Measurements from ENCODE around the gene OR13G1. TPM values are rescaled to one million over a fixed set of nuclear protein-coding genes. Genes with fewer than 3 reads are reported as not detected.
A peak's percentile ranks its signal among the peaks of the same experiment; 100 is the strongest.

Gene OR13G1
- total and polyA plus RNA-seq, 4 donors: not detected

- H3K36me3 ChIP-seq (ENCODE audit: control insufficient read depth in 1 of 2, insufficient read depth in 2 of 2, low read length in 1 of 2): no peaks in the 10 kb centered on the region
- H3K27ac ChIP-seq (ENCODE audit: low read depth in 1 of 2, low read length in 2 of 2): no peak overlapping the region
- intact Hi-C loops (cut with DNase I): no loop called here
- H3K9me3 ChIP-seq (ENCODE audit: control insufficient read depth, low read length): peaks cover 1% of the 10 kb centered on the region
- no peaks in the 10 kb centered on the region for H3K27me3 ChIP-seq (ENCODE audit: control insufficient read depth in 1 of 2, insufficient read depth in 2 of 2, low read length in 1 of 2)
- ATAC-seq (ENCODE audit: low FRiP score) (no peak), DNase-seq (no peak)
- H3K4me3 ChIP-seq (ENCODE audit: low read length in 2 of 2): no peak overlapping the region
- 75% methylated on average over 7 of the region's 7 CpGs for WGBS, 2 donors
- no peaks in the 10 kb centered on the region for H3K4me1 ChIP-seq (ENCODE audit: control insufficient read depth in 1 of 2, insufficient read depth in 2 of 2, low read length in 2 of 2)
These were observed 23.2 kb downstream of the OR13G1 start for GRCh38 chr1:247656221-247656875.

- Histone ChIP-seq H3K36me3 (ENCODE audit: control insufficient read depth in 1 of 2, insufficient read depth in 2 of 2, low read length in 1 of 2) (no peaks in the 10 kb centered on the region), H3K4me3 (ENCODE audit: low read length in 2 of 2) (no peak overlapping the region), H3K27me3 (ENCODE audit: control insufficient read depth in 1 of 2, insufficient read depth in 2 of 2, low read length in 1 of 2) (no peaks in the 10 kb centered on the region), H3K4me1 (ENCODE audit: control insufficient read depth in 1 of 2, insufficient read depth in 2 of 2, low read length in 2 of 2) (no peaks in the 10 kb centered on the region), H3K9me3 (ENCODE audit: control insufficient read depth, low read length) (peaks cover 3% of the 10 kb centered on the region), H3K27ac (ENCODE audit: low read depth in 1 of 2, low read length in 2 of 2) (no peak overlapping the region)
- WGBS, 2 donors: 68 to 77% methylated on average over 1 of the region's 1 CpG
- ATAC-seq (ENCODE audit: low FRiP score): no peak
- intact Hi-C loops (cut with DNase I): no loop called here
- no peak for DNase-seq
These were observed 26.5 kb downstream of the OR13G1 start for GRCh38 chr1:247653040-247653439.

- no peak overlapping the region for H3K4me3 ChIP-seq (ENCODE audit: low read length in 2 of 2)
- H3K27ac ChIP-seq (ENCODE audit: low read depth in 1 of 2, low read length in 2 of 2): no peak overlapping the region
- peaks cover 3% of the 10 kb centered on the region for H3K9me3 ChIP-seq (ENCODE audit: control insufficient read depth, low read length)
- WGBS, 2 donors: 2 to 4% methylated on average over 2 of the region's 2 CpGs
- DNase-seq (no peak), ATAC-seq (ENCODE audit: low FRiP score) (no peak)
- no peaks in the 10 kb centered on the region for H3K36me3 ChIP-seq (ENCODE audit: control insufficient read depth in 1 of 2, insufficient read depth in 2 of 2, low read length in 1 of 2)
- no peaks in the 10 kb centered on the region for H3K27me3 ChIP-seq (ENCODE audit: control insufficient read depth in 1 of 2, insufficient read depth in 2 of 2, low read length in 1 of 2)
- intact Hi-C loops (cut with DNase I): no loop called here
- H3K4me1 ChIP-seq (ENCODE audit: control insufficient read depth in 1 of 2, insufficient read depth in 2 of 2, low read length in 2 of 2): no peaks in the 10 kb centered on the region
These were observed 31.7 kb downstream of the OR13G1 start for GRCh38 chr1:247647864-247648263.

- Histone ChIP-seq H3K27me3 (ENCODE audit: control insufficient read depth in 1 of 2, insufficient read depth in 2 of 2, low read length in 1 of 2) (no peaks in the 10 kb centered on the region), H3K4me1 (ENCODE audit: control insufficient read depth in 1 of 2, insufficient read depth in 2 of 2, low read length in 2 of 2) (no peaks in the 10 kb centered on the region), H3K9me3 (ENCODE audit: control insufficient read depth, low read length) (peaks cover 2% of the 10 kb centered on the region), H3K36me3 (ENCODE audit: control insufficient read depth in 1 of 2, insufficient read depth in 2 of 2, low read length in 1 of 2) (no peaks in the 10 kb centered on the region), H3K27ac (ENCODE audit: low read depth in 1 of 2, low read length in 2 of 2) (no peak overlapping the region), H3K4me3 (ENCODE audit: low read length in 2 of 2) (no peak overlapping the region)
- intact Hi-C loops (cut with DNase I): no loop called here
- DNase-seq: no peak
- no peak for ATAC-seq (ENCODE audit: low FRiP score)
- 73 to 76% methylated on average over 4 of the region's 4 CpGs for WGBS, 2 donors
These were observed 32.7 kb downstream of the OR13G1 start for GRCh38 chr1:247646867-247647266.

GRCh38 chr1:247642742-247643141, 36.8 kb downstream of the OR13G1 start:
- intact Hi-C loops (cut with DNase I): no loop called here
- no peaks in the 10 kb centered on the region for H3K27me3 ChIP-seq (ENCODE audit: control insufficient read depth in 1 of 2, insufficient read depth in 2 of 2, low read length in 1 of 2)
- DNase-seq (no peak), ATAC-seq (ENCODE audit: low FRiP score) (no peak)
- H3K4me1 ChIP-seq (ENCODE audit: control insufficient read depth in 1 of 2, insufficient read depth in 2 of 2, low read length in 2 of 2): no peaks in the 10 kb centered on the region
- no peak overlapping the region for H3K27ac ChIP-seq (ENCODE audit: low read depth in 1 of 2, low read length in 2 of 2)
- H3K4me3 ChIP-seq (ENCODE audit: low read length in 2 of 2): no peak overlapping the region
- no peaks in the 10 kb centered on the region for H3K36me3 ChIP-seq (ENCODE audit: control insufficient read depth in 1 of 2, insufficient read depth in 2 of 2, low read length in 1 of 2)
- 70 to 76% methylated on average over 5 of the region's 5 CpGs for WGBS, 2 donors
- H3K9me3 ChIP-seq (ENCODE audit: control insufficient read depth, low read length): peaks cover 2% of the 10 kb centered on the region

- no peak overlapping the region for H3K4me3 ChIP-seq (ENCODE audit: low read length in 2 of 2)
- no peaks in the 10 kb centered on the region for H3K36me3 ChIP-seq (ENCODE audit: control insufficient read depth in 1 of 2, insufficient read depth in 2 of 2, low read length in 1 of 2)
- no peaks in the 10 kb centered on the region for H3K4me1 ChIP-seq (ENCODE audit: control insufficient read depth in 1 of 2, insufficient read depth in 2 of 2, low read length in 2 of 2)
- no peaks in the 10 kb centered on the region for H3K27me3 ChIP-seq (ENCODE audit: control insufficient read depth in 1 of 2, insufficient read depth in 2 of 2, low read length in 1 of 2)
- intact Hi-C loops (cut with DNase I): no loop called here
- H3K9me3 ChIP-seq (ENCODE audit: control insufficient read depth, low read length): peaks cover 2% of the 10 kb centered on the region
- DNase-seq: peak; percentile 82 to 89
- WGBS, 2 donors: 8 to 11% methylated on average over 31 to 55 of the region's 55 CpGs
- no peak overlapping the region for H3K27ac ChIP-seq (ENCODE audit: low read depth in 1 of 2, low read length in 2 of 2)
- peak; percentile 87 for ATAC-seq (ENCODE audit: low FRiP score)
These were observed 40.1 kb downstream of the OR13G1 start for GRCh38 chr1:247639381-247639981.

- H3K27ac ChIP-seq (ENCODE audit: low read depth in 1 of 2, low read length in 2 of 2): no peak overlapping the region
- WGBS, 2 donors: 79% methylated on average over 6 of the region's 6 CpGs
- intact Hi-C loops (cut with DNase I): no loop called here
These were observed 40.8 kb downstream of the OR13G1 start for GRCh38 chr1:247638781-247639180.

GRCh38 chr1:247638011-247638410, 41.5 kb downstream of the OR13G1 start:
- no peak overlapping the region for H3K27ac ChIP-seq (ENCODE audit: low read depth in 1 of 2, low read length in 2 of 2)
- WGBS, 2 donors: 54 to 60% methylated on average over 4 of the region's 4 CpGs
- no peaks in the 10 kb centered on the region for H3K27me3 ChIP-seq (ENCODE audit: control insufficient read depth in 1 of 2, insufficient read depth in 2 of 2, low read length in 1 of 2)
- ATAC-seq (ENCODE audit: low FRiP score) (no peak), DNase-seq (no peak)
- peaks cover 2% of the 10 kb centered on the region for H3K9me3 ChIP-seq (ENCODE audit: control insufficient read depth, low read length)
- no peak overlapping the region for H3K4me3 ChIP-seq (ENCODE audit: low read length in 2 of 2)
- intact Hi-C loops (cut with DNase I): no loop called here
- no peaks in the 10 kb centered on the region for H3K36me3 ChIP-seq (ENCODE audit: control insufficient read depth in 1 of 2, insufficient read depth in 2 of 2, low read length in 1 of 2)
- no peaks in the 10 kb centered on the region for H3K4me1 ChIP-seq (ENCODE audit: control insufficient read depth in 1 of 2, insufficient read depth in 2 of 2, low read length in 2 of 2)

More at GRCh38 chr1:247638781-247639180, 40.8 kb downstream of the OR13G1 start:
- DNase-seq: no peak
- Histone ChIP-seq H3K27me3 (ENCODE audit: control insufficient read depth in 1 of 2, insufficient read depth in 2 of 2, low read length in 1 of 2) (no peaks in the 10 kb centered on the region), H3K36me3 (ENCODE audit: control insufficient read depth in 1 of 2, insufficient read depth in 2 of 2, low read length in 1 of 2) (no peaks in the 10 kb centered on the region), H3K4me3 (ENCODE audit: low read length in 2 of 2) (no peak overlapping the region), H3K9me3 (ENCODE audit: control insufficient read depth, low read length) (peaks cover 2% of the 10 kb centered on the region), H3K4me1 (ENCODE audit: control insufficient read depth in 1 of 2, insufficient read depth in 2 of 2, low read length in 2 of 2) (no peaks in the 10 kb centered on the region)
- no peak for ATAC-seq (ENCODE audit: low FRiP score)

GRCh38 chr1:247627951-247628350, 51.6 kb downstream of the OR13G1 start:
- ATAC-seq (ENCODE audit: low FRiP score): no peak
- WGBS, 2 donors: 41 to 44% methylated on average over 3 of the region's 3 CpGs
- no peak overlapping the region for H3K27ac ChIP-seq (ENCODE audit: low read depth in 1 of 2, low read length in 2 of 2)

More at GRCh38 chr1:247627951-247628350, 51.6 kb downstream of the OR13G1 start:
- intact Hi-C loops (cut with DNase I): no loop called here
- H3K9me3 ChIP-seq (ENCODE audit: control insufficient read depth, low read length): no peaks in the 10 kb centered on the region
- DNase-seq: no peak
- H3K4me1 ChIP-seq (ENCODE audit: control insufficient read depth in 1 of 2, insufficient read depth in 2 of 2, low read length in 2 of 2): no peaks in the 10 kb centered on the region
- H3K27me3 ChIP-seq (ENCODE audit: control insufficient read depth in 1 of 2, insufficient read depth in 2 of 2, low read length in 1 of 2): no peaks in the 10 kb centered on the region
- no peaks in the 10 kb centered on the region for H3K36me3 ChIP-seq (ENCODE audit: control insufficient read depth in 1 of 2, insufficient read depth in 2 of 2, low read length in 1 of 2)
- no peak overlapping the region for H3K4me3 ChIP-seq (ENCODE audit: low read length in 2 of 2)
